ENCODE measurements around the gene ZFP92.

The ZFP92 gene

DNA sequence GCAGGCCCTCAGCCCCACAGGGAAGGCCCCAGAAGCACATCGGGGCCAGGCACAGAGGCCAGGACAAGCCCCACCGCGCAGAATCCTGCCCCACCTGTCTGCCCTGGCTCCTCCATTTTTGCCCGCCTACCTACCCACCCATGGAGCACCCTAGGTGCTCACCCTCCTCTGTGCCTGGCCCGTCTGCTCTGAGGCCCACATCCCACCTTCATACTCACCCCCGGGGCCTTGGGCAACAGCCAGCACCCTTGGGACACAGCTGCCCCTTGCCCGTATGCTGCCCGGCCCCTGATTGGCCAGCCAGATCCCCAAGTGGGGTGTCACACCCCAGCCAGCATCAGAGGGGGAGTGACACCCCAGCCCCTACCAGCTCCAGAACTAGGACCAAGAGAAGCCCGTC, 45.4 kb downstream of the ZFP92 start:
- Histone ChIP-seq H3K36me3 (ENCODE audit: insufficient read depth, low read length) (no peaks in the 10 kb centered on the region; the same call in 1 of the 2 replicates), H3K4me1 (ENCODE audit: insufficient read depth, low read length) (peaks cover 6% of the 10 kb centered on the region; the same call in 1 of the 2 replicates), H3K9me3 (ENCODE audit: control insufficient read depth, insufficient read depth, low read length) (no peaks in the 10 kb centered on the region), H3K9ac (ENCODE audit: low read depth, low read length) (no peak overlapping the region)

DNA sequence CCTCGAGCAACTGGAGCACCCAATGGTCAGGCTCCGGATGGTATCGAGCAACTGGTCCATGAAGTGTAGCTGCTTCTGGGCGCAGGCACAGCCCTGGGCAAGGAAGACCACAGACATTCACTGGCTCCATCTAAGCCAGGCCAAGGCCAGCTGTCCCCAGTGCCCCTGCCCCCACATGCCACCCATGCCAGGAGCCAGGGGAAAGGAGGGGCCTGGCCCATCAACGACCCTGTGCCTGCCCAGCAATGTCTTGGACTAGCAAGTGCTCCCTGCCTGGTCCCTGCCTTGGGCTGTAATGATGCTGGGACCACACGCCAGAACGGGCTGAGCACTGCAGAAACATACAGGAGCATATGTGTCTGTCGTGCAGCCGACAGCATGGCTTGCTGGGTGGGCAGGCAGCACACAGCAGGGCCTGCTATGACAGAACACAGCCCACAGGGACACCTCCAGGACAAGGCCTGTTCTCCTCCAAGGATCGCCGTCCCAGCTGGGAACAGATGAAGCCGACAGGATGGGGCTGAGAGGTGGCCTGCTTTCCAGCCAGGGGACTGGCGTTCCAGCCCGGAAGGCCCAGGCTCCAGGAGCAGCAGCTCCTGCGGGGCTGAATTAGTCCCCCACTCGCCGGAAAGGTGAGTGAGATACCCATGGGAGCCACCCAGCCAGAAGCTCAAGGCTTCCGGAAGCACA, 46.0 kb downstream of the ZFP92 start:
- Histone ChIP-seq H3K9me3 (ENCODE audit: control insufficient read depth, insufficient read depth, low read length) (no peaks in the 10 kb centered on the region), H3K4me1 (ENCODE audit: insufficient read depth, low read length) (peaks cover 6% of the 10 kb centered on the region; the same call in 1 of the 2 replicates), H3K36me3 (ENCODE audit: insufficient read depth, low read length) (no peaks in the 10 kb centered on the region; the same call in 1 of the 2 replicates), H3K9ac (ENCODE audit: low read depth, low read length) (no peak overlapping the region)

DNA sequence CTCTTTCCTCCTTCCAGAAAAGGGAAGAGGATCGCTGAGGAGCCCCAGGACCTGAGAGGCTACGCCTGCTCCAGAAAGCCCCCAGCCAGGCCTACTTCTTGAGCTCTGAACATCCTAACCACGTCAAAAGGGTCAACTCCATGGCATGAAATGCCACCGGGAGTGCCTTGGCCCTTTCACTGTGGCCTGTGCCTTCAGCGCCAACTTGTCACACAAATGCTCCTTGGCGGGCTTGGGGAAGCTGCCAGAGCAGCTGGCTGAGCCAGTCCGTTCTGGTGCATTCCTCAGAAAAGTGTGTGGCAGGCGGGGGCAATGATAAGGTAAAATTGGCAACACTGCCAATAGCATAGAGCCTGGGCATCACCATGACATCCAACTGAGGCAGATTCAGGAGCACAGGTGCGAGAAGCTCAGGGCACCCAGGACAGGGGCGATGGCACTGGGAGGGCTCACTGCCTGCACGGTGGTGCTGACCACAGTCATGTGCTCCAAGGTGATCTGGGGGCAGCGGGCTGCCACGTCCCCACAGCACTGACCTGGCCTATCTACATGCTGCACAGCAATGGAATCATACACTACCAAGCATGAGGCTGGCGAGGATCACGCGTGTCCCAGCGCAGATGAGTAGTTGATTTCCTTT, 46.7 kb downstream of the ZFP92 start:
- no peaks in the 10 kb centered on the region for H3K9me3 ChIP-seq (ENCODE audit: control insufficient read depth, insufficient read depth, low read length)
- H3K4me1 ChIP-seq (ENCODE audit: insufficient read depth, low read length): peaks cover 6% of the 10 kb centered on the region; the same call in 1 of the 2 replicates
- H3K36me3 ChIP-seq (ENCODE audit: insufficient read depth, low read length): no peaks in the 10 kb centered on the region; the same call in 1 of the 2 replicates
- no peak overlapping the region for H3K9ac ChIP-seq (ENCODE audit: low read depth, low read length)

DNA sequence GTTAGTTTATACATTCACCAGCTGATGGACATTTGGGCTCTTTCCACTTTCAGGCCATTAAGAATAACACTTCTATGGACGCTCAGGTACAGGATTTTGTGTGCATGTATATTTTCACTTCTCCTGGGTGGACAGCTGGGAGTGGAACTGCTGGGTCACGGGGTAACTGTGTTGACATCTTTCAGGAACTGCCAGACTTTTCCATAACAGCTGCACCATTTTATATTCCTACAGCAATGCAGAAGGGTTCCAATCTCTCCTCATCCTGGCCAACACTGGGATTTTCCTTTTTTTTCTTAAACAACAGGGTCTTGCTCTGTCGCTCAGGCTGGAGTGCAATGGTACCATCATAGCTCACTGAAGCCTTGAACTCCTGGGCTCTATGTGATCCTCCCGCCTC, 47.2 kb downstream of the ZFP92 start:
- H3K36me3 ChIP-seq (ENCODE audit: insufficient read depth, low read length): no peaks in the 10 kb centered on the region; the same call in 1 of the 2 replicates
- H3K9ac ChIP-seq (ENCODE audit: low read depth, low read length): no peak overlapping the region
- H3K9me3 ChIP-seq (ENCODE audit: control insufficient read depth, insufficient read depth, low read length): no peaks in the 10 kb centered on the region
- H3K4me1 ChIP-seq (ENCODE audit: insufficient read depth, low read length): peaks cover 6% of the 10 kb centered on the region; the same call in 1 of the 2 replicates

DNA sequence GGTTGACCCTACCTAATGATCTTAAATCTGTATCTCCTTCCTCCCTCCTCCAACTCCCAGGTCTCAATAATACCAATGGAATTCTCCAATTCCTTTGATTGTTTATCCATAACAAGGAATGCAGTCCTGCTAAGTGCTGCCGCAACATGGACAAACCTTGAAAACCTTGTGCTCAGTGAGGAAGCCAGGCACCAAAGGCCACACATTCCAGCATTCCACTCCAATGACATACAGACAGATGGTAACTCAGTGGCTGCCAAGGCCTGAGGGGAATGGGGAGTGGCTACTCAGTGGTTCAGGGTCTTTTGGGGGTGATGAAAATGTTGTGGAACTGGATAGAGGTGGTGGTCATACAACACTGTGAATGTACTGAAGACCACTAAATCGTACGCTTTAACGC, 48.7 kb downstream of the ZFP92 start:
- Histone ChIP-seq H3K9me3 (ENCODE audit: control insufficient read depth, insufficient read depth, low read length) (no peaks in the 10 kb centered on the region), H3K9ac (ENCODE audit: low read depth, low read length) (no peak overlapping the region), H3K36me3 (ENCODE audit: insufficient read depth, low read length) (no peaks in the 10 kb centered on the region; the same call in 1 of the 2 replicates), H3K4me1 (ENCODE audit: insufficient read depth, low read length) (peaks cover 6% of the 10 kb centered on the region; the same call in 1 of the 2 replicates)

DNA sequence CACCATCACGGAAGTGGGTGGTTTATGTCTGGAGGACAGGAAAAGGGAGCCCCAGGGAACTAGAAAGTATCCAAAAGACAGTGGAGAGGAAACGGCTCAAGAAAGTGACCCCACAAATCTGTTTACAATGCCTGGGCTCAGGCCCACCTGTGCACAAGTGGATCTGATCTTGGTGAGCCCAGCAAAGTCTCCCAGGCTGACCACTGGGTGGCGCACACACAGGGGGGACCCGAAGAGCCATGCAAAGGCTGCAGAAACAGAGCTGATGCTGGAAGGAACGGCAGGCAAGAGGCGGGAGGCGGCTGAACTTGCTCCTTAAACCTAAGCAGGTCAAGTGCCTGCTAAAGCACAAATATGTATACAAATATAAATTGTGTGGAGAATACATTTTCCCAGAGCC, 49.6 kb downstream of the ZFP92 start:
- no peak overlapping the region for H3K9ac ChIP-seq (ENCODE audit: low read depth, low read length)
- H3K9me3 ChIP-seq (ENCODE audit: control insufficient read depth, insufficient read depth, low read length): no peaks in the 10 kb centered on the region
- peaks cover 6% of the 10 kb centered on the region; the same call in 1 of the 2 replicates for H3K4me1 ChIP-seq (ENCODE audit: insufficient read depth, low read length)
- H3K36me3 ChIP-seq (ENCODE audit: insufficient read depth, low read length): no peaks in the 10 kb centered on the region; the same call in 1 of the 2 replicates

Data from ES-I3 (cell line).